ENCODE data around the gene DESI2.

DESI2 gene

DNA sequence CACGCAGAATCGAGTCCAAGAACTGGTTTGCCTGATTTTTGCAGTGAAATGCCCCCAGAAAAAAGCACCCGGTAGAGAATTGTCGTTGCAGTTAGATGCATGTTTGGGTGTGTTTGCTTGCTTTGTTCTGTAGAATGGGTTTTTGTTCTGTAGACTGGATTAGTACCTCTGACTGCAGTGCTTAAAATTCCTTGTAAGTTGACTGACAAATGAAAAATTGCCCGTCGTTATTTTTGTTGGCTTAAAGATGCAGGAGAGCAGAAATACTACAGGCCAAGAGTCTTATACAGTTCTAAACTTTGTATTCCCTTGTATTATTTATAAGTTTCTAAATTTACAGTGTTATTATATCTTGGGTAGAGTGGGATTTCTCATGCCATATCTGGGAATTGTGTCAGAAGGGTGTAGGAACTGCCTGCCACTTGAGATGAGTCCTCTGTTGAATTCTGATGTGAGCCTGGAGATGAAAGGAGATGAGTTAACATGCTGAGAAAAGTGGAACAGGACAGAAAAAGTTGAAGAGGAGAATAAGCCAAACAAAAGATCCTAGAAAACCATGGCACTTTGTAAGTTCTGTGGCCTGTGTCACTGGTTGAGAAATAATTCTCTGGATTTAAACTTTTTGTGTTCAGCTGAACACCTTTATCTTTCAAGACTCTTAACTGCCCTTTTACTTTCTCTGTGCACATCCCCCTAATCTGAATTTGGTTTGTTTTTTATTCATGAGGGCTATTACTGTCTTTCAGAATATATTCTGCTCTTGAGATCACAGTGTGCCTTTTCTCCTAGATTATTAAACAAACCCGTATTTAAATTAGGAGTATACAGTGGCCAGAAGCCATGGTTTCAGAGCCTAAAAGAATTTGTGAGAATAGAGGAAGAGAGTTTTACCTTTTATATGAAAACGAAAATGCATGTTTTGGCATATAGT is 1.4 kb downstream of the DESI2 start:
- H3K9me3 ChIP-seq (ENCODE audit: control insufficient read depth, low read length), result no peaks in the 10 kb centered on the region
- H3K9ac ChIP-seq (ENCODE audit: low read length), result peak overlapping the region; percentile 95
- no peaks in the 10 kb centered on the region for H3K4me1 ChIP-seq (ENCODE audit: control insufficient read depth, insufficient read depth, low read depth, low read length)
- H3K4ac ChIP-seq (ENCODE audit: low read depth in 1 of 2, low read length in 2 of 2), result no peak overlapping the region
- no peak overlapping the region for H2BK12ac ChIP-seq (ENCODE audit: low read length in 2 of 2)
- H3K27ac ChIP-seq (ENCODE audit: low read length, poor library complexity, severe bottlenecking), result no peak overlapping the region
- H3K18ac ChIP-seq (ENCODE audit: low read depth in 1 of 2, low read length in 2 of 2), result no peak overlapping the region
- H3K14ac ChIP-seq (ENCODE audit: low read length in 2 of 2), result no peak overlapping the region
- no peak overlapping the region for H2BK120ac ChIP-seq (ENCODE audit: low read depth, low read length)
- H3K79me1 ChIP-seq (replicated peaks; ENCODE audit: low read length, poor library complexity, severe bottlenecking), result peaks cover 9% of the 10 kb centered on the region
- peak overlapping the region; percentile 91 for H3K4me2 ChIP-seq (ENCODE audit: low read length, poor library complexity, severe bottlenecking)
- peaks cover 0 to 12% of the 10 kb centered on the region in 2 experiments for H3K36me3 ChIP-seq (ENCODE audit: control insufficient read depth in 1 of 2, insufficient read depth in 2 of 2, low read depth in 1 of 2, low read length in 2 of 2)
- H2BK5ac ChIP-seq (ENCODE audit: low read depth, low read length, poor library complexity, severe bottlenecking), result no peak overlapping the region
- H3K27me3 ChIP-seq (ENCODE audit: control insufficient read depth in 1 of 2, insufficient read depth in 1 of 2, low read length in 2 of 2), result no peaks in the 10 kb centered on the region
- H4K8ac ChIP-seq (ENCODE audit: low read length), result no peak overlapping the region
- DNase-seq, result peak; percentile 28
- H4K91ac ChIP-seq (ENCODE audit: low read length), result no peak overlapping the region
- no peak overlapping the region for H3K23ac ChIP-seq (ENCODE audit: low read length in 2 of 2)
- H2AK5ac ChIP-seq (ENCODE audit: low read length, severe bottlenecking), result no peak overlapping the region
- peak overlapping the region in 1 of 2 experiments; percentile 87 for H3K4me3 ChIP-seq (ENCODE audit: insufficient read depth in 1 of 2, low read depth in 1 of 2, low read length in 2 of 2)
- WGBS, result 20% methylated on average over 8 of the region's 8 CpGs
- no peak overlapping the region for H2BK15ac ChIP-seq (ENCODE audit: low read depth, poor library complexity, severe bottlenecking)
- H2AFZ ChIP-seq (ENCODE audit: low read depth, low read length), result no peak overlapping the region

DNA sequence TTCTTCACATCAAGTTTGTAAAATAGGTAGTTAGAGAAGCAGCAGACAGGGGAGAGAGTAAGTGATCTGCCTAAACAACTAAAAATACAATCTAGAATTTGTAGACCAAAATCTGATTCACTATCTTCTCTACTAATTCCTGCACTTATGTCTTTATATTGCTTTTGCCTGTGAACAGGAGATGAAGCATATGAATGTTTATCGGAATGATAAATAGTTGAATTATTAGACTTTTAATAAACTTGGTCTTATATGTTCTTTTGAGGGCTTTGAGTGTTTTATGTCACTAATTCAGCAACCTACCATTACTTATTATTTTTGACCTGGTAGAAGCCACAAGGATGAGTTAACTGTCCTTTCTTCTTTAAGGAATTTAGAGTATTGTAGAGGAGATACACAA is 2.3 kb downstream of the DESI2 start:
- peaks cover 9% of the 10 kb centered on the region for H3K79me1 ChIP-seq (replicated peaks; ENCODE audit: low read length, poor library complexity, severe bottlenecking)
- H2BK5ac ChIP-seq (ENCODE audit: low read depth, low read length, poor library complexity, severe bottlenecking), result no peak overlapping the region
- peak overlapping the region in 1 of 2 experiments; percentile 87 for H3K4me3 ChIP-seq (ENCODE audit: insufficient read depth in 1 of 2, low read depth in 1 of 2, low read length in 2 of 2)
- H3K27ac ChIP-seq (ENCODE audit: low read length, poor library complexity, severe bottlenecking), result no peak overlapping the region
- no peak for DNase-seq
- H3K27me3 ChIP-seq (ENCODE audit: control insufficient read depth in 1 of 2, insufficient read depth in 1 of 2, low read length in 2 of 2), result no peaks in the 10 kb centered on the region
- no peak overlapping the region for H4K91ac ChIP-seq (ENCODE audit: low read length)
- peak overlapping the region; percentile 38 for H3K4me2 ChIP-seq (ENCODE audit: low read length, poor library complexity, severe bottlenecking)
- H3K14ac ChIP-seq (ENCODE audit: low read length in 2 of 2), result no peak overlapping the region
- no peak overlapping the region for H3K23ac ChIP-seq (ENCODE audit: low read length in 2 of 2)
- H3K18ac ChIP-seq (ENCODE audit: low read depth in 1 of 2, low read length in 2 of 2), result no peak overlapping the region
- no peak overlapping the region for H3K4ac ChIP-seq (ENCODE audit: low read depth in 1 of 2, low read length in 2 of 2)
- H2AFZ ChIP-seq (ENCODE audit: low read depth, low read length), result no peak overlapping the region
- H3K9ac ChIP-seq (ENCODE audit: low read length), result peak overlapping the region; percentile 95
- no peak overlapping the region for H2BK120ac ChIP-seq (ENCODE audit: low read depth, low read length)
- no peaks in the 10 kb centered on the region for H3K4me1 ChIP-seq (ENCODE audit: control insufficient read depth, insufficient read depth, low read depth, low read length)
- no peak overlapping the region for H4K8ac ChIP-seq (ENCODE audit: low read length)
- no peak overlapping the region for H2AK5ac ChIP-seq (ENCODE audit: low read length, severe bottlenecking)
- no peak overlapping the region for H2BK15ac ChIP-seq (ENCODE audit: low read depth, poor library complexity, severe bottlenecking)
- no peak overlapping the region for H2BK12ac ChIP-seq (ENCODE audit: low read length in 2 of 2)
- no peaks in the 10 kb centered on the region for H3K9me3 ChIP-seq (ENCODE audit: control insufficient read depth, low read length)
- WGBS, result no CpG with 5 or more reads among the region's 1 CpG
- peaks cover 0 to 17% of the 10 kb centered on the region in 2 experiments for H3K36me3 ChIP-seq (ENCODE audit: control insufficient read depth in 1 of 2, insufficient read depth in 2 of 2, low read depth in 1 of 2, low read length in 2 of 2)

DNA sequence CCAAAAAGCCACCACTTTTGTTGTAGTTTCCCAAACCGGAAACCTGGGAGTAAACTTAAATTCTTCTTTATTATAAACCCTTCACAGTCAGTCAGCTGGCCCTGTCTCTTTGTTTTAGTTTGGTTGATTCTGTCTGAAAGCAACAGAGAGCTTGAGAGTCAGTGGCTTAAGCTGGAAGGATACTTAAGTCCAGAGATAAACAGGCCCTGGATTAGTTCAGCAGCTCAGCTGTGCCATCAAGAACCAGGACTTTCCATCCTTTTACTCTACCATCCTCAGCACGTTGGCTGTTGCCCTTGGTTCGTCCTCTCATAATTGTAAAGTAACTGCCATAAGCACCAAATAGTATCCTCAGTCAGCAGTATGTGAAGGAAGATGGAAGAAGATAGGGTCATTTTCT is 4.5 kb downstream of the DESI2 start:
- H2AK5ac ChIP-seq (ENCODE audit: low read length, severe bottlenecking), result no peak overlapping the region
- no peak overlapping the region for H3K23ac ChIP-seq (ENCODE audit: low read length in 2 of 2)
- no peak overlapping the region for H3K27ac ChIP-seq (ENCODE audit: low read length, poor library complexity, severe bottlenecking)
- H2AFZ ChIP-seq (ENCODE audit: low read depth, low read length), result no peak overlapping the region
- no peak overlapping the region for H2BK12ac ChIP-seq (ENCODE audit: low read length in 2 of 2)
- no peak overlapping the region for H3K4me2 ChIP-seq (ENCODE audit: low read length, poor library complexity, severe bottlenecking)
- no peak overlapping the region for H4K91ac ChIP-seq (ENCODE audit: low read length)
- WGBS, result no CpG with 5 or more reads among the region's 3 CpGs
- peaks cover 0 to 17% of the 10 kb centered on the region in 2 experiments for H3K36me3 ChIP-seq (ENCODE audit: control insufficient read depth in 1 of 2, insufficient read depth in 2 of 2, low read depth in 1 of 2, low read length in 2 of 2)
- H4K8ac ChIP-seq (ENCODE audit: low read length), result no peak overlapping the region
- no peak for DNase-seq
- H3K14ac ChIP-seq (ENCODE audit: low read length in 2 of 2), result no peak overlapping the region
- no peak overlapping the region for H3K9ac ChIP-seq (ENCODE audit: low read length)
- H3K9me3 ChIP-seq (ENCODE audit: control insufficient read depth, low read length), result no peaks in the 10 kb centered on the region
- no peak overlapping the region for H2BK120ac ChIP-seq (ENCODE audit: low read depth, low read length)
- no peaks in the 10 kb centered on the region for H3K27me3 ChIP-seq (ENCODE audit: control insufficient read depth in 1 of 2, insufficient read depth in 1 of 2, low read length in 2 of 2)
- H3K18ac ChIP-seq (ENCODE audit: low read depth in 1 of 2, low read length in 2 of 2), result no peak overlapping the region
- H3K4me1 ChIP-seq (ENCODE audit: control insufficient read depth, insufficient read depth, low read depth, low read length), result no peaks in the 10 kb centered on the region
- no peak overlapping the region for H2BK5ac ChIP-seq (ENCODE audit: low read depth, low read length, poor library complexity, severe bottlenecking)
- no peak overlapping the region for H3K4ac ChIP-seq (ENCODE audit: low read depth in 1 of 2, low read length in 2 of 2)
- peaks cover 9% of the 10 kb centered on the region for H3K79me1 ChIP-seq (replicated peaks; ENCODE audit: low read length, poor library complexity, severe bottlenecking)
- H2BK15ac ChIP-seq (ENCODE audit: low read depth, poor library complexity, severe bottlenecking), result no peak overlapping the region
- no peak overlapping the region for H3K4me3 ChIP-seq (ENCODE audit: insufficient read depth in 1 of 2, low read depth in 1 of 2, low read length in 2 of 2)

DNA sequence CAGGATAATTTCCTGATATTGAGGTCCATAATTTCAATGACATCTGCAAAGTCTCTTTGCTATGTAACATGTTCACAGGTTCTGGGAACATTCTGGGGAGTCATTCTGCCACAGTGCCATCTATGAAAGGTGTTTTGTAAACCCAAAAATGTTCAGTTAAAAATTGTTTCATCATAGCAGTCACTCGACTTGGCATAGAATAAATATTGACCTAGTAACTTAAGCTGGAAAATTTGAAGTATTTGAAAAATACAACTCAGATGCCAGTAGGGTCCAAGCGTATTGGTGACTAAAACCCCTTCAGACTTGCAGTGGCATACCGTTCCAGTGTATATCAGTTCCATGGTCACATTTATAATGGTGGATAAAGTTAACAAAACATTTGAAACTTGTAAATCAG is 6.8 kb downstream of the DESI2 start:
- no peak overlapping the region for H3K4ac ChIP-seq (ENCODE audit: low read depth in 1 of 2, low read length in 2 of 2)

More for the DNA sequence above, 6.8 kb downstream of the DESI2 start:
- H3K4me1 ChIP-seq (ENCODE audit: control insufficient read depth, insufficient read depth, low read depth, low read length), result no peaks in the 10 kb centered on the region
- no peak overlapping the region for H3K18ac ChIP-seq (ENCODE audit: low read depth in 1 of 2, low read length in 2 of 2)
- no peak overlapping the region for H4K8ac ChIP-seq (ENCODE audit: low read length)
- H2BK5ac ChIP-seq (ENCODE audit: low read depth, low read length, poor library complexity, severe bottlenecking), result no peak overlapping the region
- DNase-seq, result no peak
- WGBS, result 100% methylated on average over 1 of the region's 3 CpGs
- H2BK15ac ChIP-seq (ENCODE audit: low read depth, poor library complexity, severe bottlenecking), result no peak overlapping the region
- H3K79me1 ChIP-seq (replicated peaks; ENCODE audit: low read length, poor library complexity, severe bottlenecking), result peaks cover 9% of the 10 kb centered on the region
- no peak overlapping the region for H2AFZ ChIP-seq (ENCODE audit: low read depth, low read length)
- H3K36me3 ChIP-seq (ENCODE audit: control insufficient read depth in 1 of 2, insufficient read depth in 2 of 2, low read depth in 1 of 2, low read length in 2 of 2), result peaks cover 0 to 17% of the 10 kb centered on the region in 2 experiments
- no peak overlapping the region for H2AK5ac ChIP-seq (ENCODE audit: low read length, severe bottlenecking)
- H3K23ac ChIP-seq (ENCODE audit: low read length in 2 of 2), result no peak overlapping the region
- H3K4me3 ChIP-seq (ENCODE audit: insufficient read depth in 1 of 2, low read depth in 1 of 2, low read length in 2 of 2), result no peak overlapping the region
- H3K9ac ChIP-seq (ENCODE audit: low read length), result no peak overlapping the region
- no peak overlapping the region for H3K14ac ChIP-seq (ENCODE audit: low read length in 2 of 2)
- H3K27ac ChIP-seq (ENCODE audit: low read length, poor library complexity, severe bottlenecking), result no peak overlapping the region
- no peak overlapping the region for H2BK12ac ChIP-seq (ENCODE audit: low read length in 2 of 2)
- H2BK120ac ChIP-seq (ENCODE audit: low read depth, low read length), result no peak overlapping the region
- H3K4me2 ChIP-seq (ENCODE audit: low read length, poor library complexity, severe bottlenecking), result no peak overlapping the region
- no peaks in the 10 kb centered on the region for H3K27me3 ChIP-seq (ENCODE audit: control insufficient read depth in 1 of 2, insufficient read depth in 1 of 2, low read length in 2 of 2)
- H3K9me3 ChIP-seq (ENCODE audit: control insufficient read depth, low read length), result no peaks in the 10 kb centered on the region
- no peak overlapping the region for H4K91ac ChIP-seq (ENCODE audit: low read length)
